Endodermal cell (in vitro differentiated cells): ENCODE measurements around the gene BCL2L2. TPM values are rescaled to one million over a fixed set of nuclear protein-coding genes. Genes with fewer than 3 reads are reported as not detected.
A peak's percentile ranks its signal among the peaks of the same experiment; 100 is the strongest.

Source experiments
- DNase-seq: peaks from one replicate; pipeline ENCODE4 v3.0.0-alpha.2; 2017
- H3K27ac ChIP-seq: 2 replicates; pipeline ENCODE4 v1.5.1; 2013; ENCODE audit warnings: mild to moderate bottlenecking, low read depth, low read length, moderate library complexity
- H3K27me3 ChIP-seq: 2 replicates; pipeline ENCODE4 v1.6.1; 2013; ENCODE audit warnings: mild to moderate bottlenecking, low read length, moderate library complexity; ENCODE audit not compliant: insufficient read depth, control insufficient read depth, poor library complexity, severe bottlenecking
- H3K36me3 ChIP-seq: 2 replicates; pipeline ENCODE4 v1.7.0; 2013; ENCODE audit warnings: mild to moderate bottlenecking, low read length, moderate library complexity; ENCODE audit not compliant: control insufficient read depth, insufficient read depth
- H3K4me1 ChIP-seq: one replicate; pipeline ENCODE4 v1.7.0; 2013; ENCODE audit warnings: low read length; ENCODE audit not compliant: control insufficient read depth, insufficient read depth
- H3K4me3 ChIP-seq: 2 replicates; pipeline ENCODE4 v1.5.1; 2013; ENCODE audit warnings: mild to moderate bottlenecking, low read length, moderate library complexity
- H3K9ac ChIP-seq: 2 replicates; pipeline ENCODE4 v1.6.1; 2013; ENCODE audit warnings: mild to moderate bottlenecking, low read length, moderate library complexity; ENCODE audit not compliant: poor library complexity, severe bottlenecking; ENCODE audit errors: extremely low read depth
- H3K9me3 ChIP-seq: 2 replicates; pipeline ENCODE4 v1.6.1; 2013; ENCODE audit warnings: mild to moderate bottlenecking, low read length, moderate library complexity; ENCODE audit not compliant: control insufficient read depth
- H3K27ac Mint-ChIP-seq: 2 replicates; pipeline ENCODE4 v1.8.0; 2020; ENCODE audit warnings: mixed read lengths
- H3K27me3 Mint-ChIP-seq: 2 replicates; pipeline ENCODE4 v1.8.0; 2021; ENCODE audit warnings: mild to moderate bottlenecking, mixed read lengths; ENCODE audit not compliant: insufficient read depth
- H3K36me3 Mint-ChIP-seq: 2 replicates; pipeline ENCODE4 v1.8.0; 2020; ENCODE audit warnings: low read depth, mixed read lengths
- H3K4me1 Mint-ChIP-seq: 2 replicates; pipeline ENCODE4 v1.8.0; 2020; ENCODE audit warnings: mixed read lengths
- H3K4me3 Mint-ChIP-seq: 2 replicates; pipeline ENCODE4 v1.8.0; 2020; ENCODE audit warnings: mild to moderate bottlenecking, moderate library complexity, mixed read lengths
- H3K9me3 Mint-ChIP-seq: 2 replicates; pipeline ENCODE4 v1.8.0; 2020; ENCODE audit warnings: mild to moderate bottlenecking, mixed read lengths
- WGBS, 2 experiments: methylation state at CpG; one replicate each; pipeline versions ENCODE4 v1.1.5 to v1.1.7; 2013; ENCODE audit warnings: missing lambda C conversion rate in 2 of 2, mixed read lengths in 1 of 2; ENCODE audit not compliant: insufficient coverage in 1 of 2, insufficient read length in 1 of 2; 5-methylcytosine and 5-hydroxymethylcytosine counted together
- total RNA-seq, 2 donors: library from RNA; stranded (reverse); fragmentation: NEBNext Ultra II Directional in 1 of 2; extraction: Animal tissue kit (Norgen Biotek cat#: 25700) in 1 of 2; gene quantifications; 2 replicates in 1 of 2; 3 replicates in 1 of 2; pipeline ENCODE4 v1.2.1, GENCODE V29; 2021
- TF ChIP-seq, protein P1 (sequence below): fragments of 200-600 bp; sonication (generic); conservative IDR thresholded peaks from 2 replicates; pipeline ENCODE4 v1.5.0; 2021; ENCODE audit warnings: antibody characterized with exemption, mild to moderate bottlenecking

BCL2L2 gene
- total RNA-seq, 2 donors from 2014 or later: 21.9 to 29.5 TPM

DNA sequence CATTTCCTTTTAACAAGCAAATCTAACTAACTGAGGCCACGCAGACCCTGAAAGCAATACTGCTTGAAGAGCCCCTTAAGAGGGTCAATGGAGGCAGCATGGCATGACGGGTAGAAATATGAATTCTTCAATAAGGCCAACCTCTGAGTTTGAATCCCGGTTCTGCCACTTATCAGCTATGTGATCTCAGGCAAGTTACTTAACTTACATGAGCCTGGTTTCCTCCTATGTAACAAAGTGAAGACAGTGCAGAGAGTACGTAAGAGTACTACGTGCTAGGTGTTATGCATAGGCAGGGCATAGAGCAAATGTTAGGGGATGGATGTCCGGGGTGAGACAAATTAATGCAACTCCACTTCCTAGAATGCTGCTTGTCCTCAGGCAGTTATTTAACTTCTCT lies 25.4 kb upstream of the BCL2L2 start:
- Histone ChIP-seq H3K36me3 (no peaks in the 10 kb centered on the region), H3K4me3 (no peak overlapping the region), H3K9ac (no peak overlapping the region), H3K27ac (no peak overlapping the region), H3K4me1 (no peaks in the 10 kb centered on the region), H3K9me3 (no peaks in the 10 kb centered on the region), H3K27me3 (no peaks in the 10 kb centered on the region)
- TF ChIP-seq, protein P1, sequence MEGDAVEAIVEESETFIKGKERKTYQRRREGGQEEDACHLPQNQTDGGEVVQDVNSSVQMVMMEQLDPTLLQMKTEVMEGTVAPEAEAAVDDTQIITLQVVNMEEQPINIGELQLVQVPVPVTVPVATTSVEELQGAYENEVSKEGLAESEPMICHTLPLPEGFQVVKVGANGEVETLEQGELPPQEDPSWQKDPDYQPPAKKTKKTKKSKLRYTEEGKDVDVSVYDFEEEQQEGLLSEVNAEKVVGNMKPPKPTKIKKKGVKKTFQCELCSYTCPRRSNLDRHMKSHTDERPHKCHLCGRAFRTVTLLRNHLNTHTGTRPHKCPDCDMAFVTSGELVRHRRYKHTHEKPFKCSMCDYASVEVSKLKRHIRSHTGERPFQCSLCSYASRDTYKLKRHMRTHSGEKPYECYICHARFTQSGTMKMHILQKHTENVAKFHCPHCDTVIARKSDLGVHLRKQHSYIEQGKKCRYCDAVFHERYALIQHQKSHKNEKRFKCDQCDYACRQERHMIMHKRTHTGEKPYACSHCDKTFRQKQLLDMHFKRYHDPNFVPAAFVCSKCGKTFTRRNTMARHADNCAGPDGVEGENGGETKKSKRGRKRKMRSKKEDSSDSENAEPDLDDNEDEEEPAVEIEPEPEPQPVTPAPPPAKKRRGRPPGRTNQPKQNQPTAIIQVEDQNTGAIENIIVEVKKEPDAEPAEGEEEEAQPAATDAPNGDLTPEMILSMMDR: no peak
- no peak for DNase-seq
- no peak overlapping the region for H3K27ac Mint-ChIP-seq
- 93 to 94% methylated on average over 6 of the region's 6 CpGs for WGBS, 2 experiments
- peaks cover 19% of the 10 kb centered on the region for H3K36me3 Mint-ChIP-seq
- H3K4me3 Mint-ChIP-seq: no peak overlapping the region
- H3K9me3 Mint-ChIP-seq: no peaks in the 10 kb centered on the region
- H3K4me1 Mint-ChIP-seq: peaks cover 31% of the 10 kb centered on the region
- no peaks in the 10 kb centered on the region for H3K27me3 Mint-ChIP-seq

DNA sequence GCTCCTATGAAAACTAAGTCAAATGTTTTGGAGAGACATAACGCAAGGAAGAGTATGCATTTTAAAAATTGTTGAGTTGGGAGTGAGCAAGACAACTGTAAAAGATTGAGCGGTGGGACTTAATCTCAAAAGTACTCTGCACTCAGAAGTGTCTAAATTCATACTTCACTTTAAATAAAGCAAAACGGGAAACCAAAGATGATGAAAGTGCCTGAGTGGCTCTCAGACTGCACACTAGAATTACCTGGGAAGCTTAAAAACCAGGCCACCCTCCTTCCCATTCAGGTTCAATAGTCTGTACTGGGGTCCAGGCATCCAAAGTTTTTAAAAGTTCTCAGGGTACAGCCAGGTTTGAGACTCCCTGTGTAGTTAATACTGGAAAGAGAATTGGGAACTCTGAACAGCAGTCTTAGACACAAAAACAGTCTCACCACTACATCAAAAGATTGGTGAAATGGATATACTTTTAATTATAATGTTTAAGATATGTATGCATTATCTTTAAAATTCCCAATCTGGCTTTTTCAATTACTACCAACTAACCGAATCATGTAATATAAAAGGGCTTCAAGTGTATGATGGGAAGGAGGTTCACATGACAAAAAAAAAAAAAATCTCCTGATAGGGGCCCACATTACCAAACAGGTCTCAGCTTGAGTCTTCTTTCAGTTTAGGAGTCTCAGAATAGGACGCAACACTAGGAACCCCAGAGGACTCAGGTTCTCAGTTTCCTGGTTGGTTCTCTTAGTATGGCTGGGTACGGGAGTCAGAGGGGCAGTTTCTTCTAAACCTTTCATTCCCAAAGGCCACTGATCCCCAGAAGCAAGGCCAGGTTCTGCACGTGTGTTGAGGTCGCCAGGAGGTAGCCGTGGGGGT lies 21.7 kb upstream of the BCL2L2 start:
- Histone ChIP-seq H3K4me1 (no peaks in the 10 kb centered on the region), H3K4me3 (peak overlapping the region; percentile 87), H3K36me3 (no peaks in the 10 kb centered on the region), H3K27me3 (peaks cover 14% of the 10 kb centered on the region), H3K9me3 (no peaks in the 10 kb centered on the region), H3K27ac (no peak overlapping the region), H3K9ac (peak overlapping the region; percentile 62)
- Mint-ChIP-seq H3K4me1 (peaks cover 30% of the 10 kb centered on the region), H3K27ac (peak overlapping the region; percentile 80), H3K4me3 (peak overlapping the region; percentile 90), H3K9me3 (no peaks in the 10 kb centered on the region), H3K36me3 (peaks cover 5% of the 10 kb centered on the region), H3K27me3 (peaks cover 25% of the 10 kb centered on the region)
- no peak for DNase-seq
- TF ChIP-seq, protein P1: no peak
- WGBS, 2 experiments: 41 to 44% methylated on average over 4 to 8 of the region's 9 CpGs

DNA sequence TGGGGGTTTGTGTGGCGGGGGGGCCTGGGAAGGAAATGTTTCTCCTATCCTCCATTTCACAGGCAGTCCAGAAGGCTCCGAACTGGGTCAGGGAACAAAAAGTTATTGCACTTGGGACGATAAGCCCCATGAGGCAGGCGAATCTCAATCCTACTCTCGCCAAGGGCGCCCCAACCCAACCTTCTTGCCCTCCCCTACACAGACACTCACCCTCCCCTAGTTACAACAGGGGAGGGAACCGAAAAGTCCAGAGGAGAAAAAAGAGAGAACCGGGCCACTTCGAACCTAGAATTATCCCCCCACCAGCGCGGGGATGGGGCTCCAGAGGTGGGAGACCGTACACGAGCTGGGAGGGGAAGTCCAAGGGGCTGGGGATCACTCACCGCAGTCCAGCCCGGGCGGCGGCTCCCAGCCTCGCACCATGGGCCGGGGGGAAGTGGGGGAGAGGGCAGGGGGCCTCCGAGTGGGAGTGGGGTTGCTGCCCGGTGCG lies 21.1 kb upstream of the BCL2L2 start:
- 0% methylated on average over 2 to 21 of the region's 22 CpGs for WGBS, 2 experiments
- Mint-ChIP-seq H3K4me3 (peak overlapping the region; percentile 90), H3K36me3 (peaks cover 5% of the 10 kb centered on the region), H3K4me1 (peaks cover 26% of the 10 kb centered on the region), H3K27ac (peak overlapping the region; percentile 80), H3K9me3 (no peaks in the 10 kb centered on the region), H3K27me3 (peaks cover 32% of the 10 kb centered on the region)
- TF ChIP-seq, protein P1: no peak
- no peaks in the 10 kb centered on the region for H3K36me3 ChIP-seq
- no peaks in the 10 kb centered on the region for H3K4me1 ChIP-seq
- H3K9me3 ChIP-seq: no peaks in the 10 kb centered on the region
- H3K4me3 ChIP-seq: peak overlapping the region; percentile 87
- DNase-seq: no peak
- no peak overlapping the region for H3K27ac ChIP-seq
- peaks cover 20% of the 10 kb centered on the region for H3K27me3 ChIP-seq
- peak overlapping the region; percentile 62 for H3K9ac ChIP-seq
